ENCODE results near the gene GNPNAT1.
"Not testable (repeated sequence)": the region's sequence is repeated elsewhere in the genome, so short reads cannot be mapped to it uniquely, and the experiment has no call there.

The GNPNAT1 gene

GRCh38 chr14:52789118-52789517, 2.3 kb downstream of the GNPNAT1 start:
- DNase-seq, result no peak

- no peak for DNase-seq
These were observed 4.5 kb downstream of the GNPNAT1 start for GRCh38 chr14:52786887-52787286.

- no peak for DNase-seq
These were observed 8.2 kb downstream of the GNPNAT1 start for GRCh38 chr14:52783206-52783605.

- no peak for DNase-seq
These were observed 9.8 kb downstream of the GNPNAT1 start for GRCh38 chr14:52781629-52782028.

- no peak for DNase-seq
These were observed 10.5 kb downstream of the GNPNAT1 start for GRCh38 chr14:52780893-52781292.

GRCh38 chr14:52778702-52779101, 12.7 kb downstream of the GNPNAT1 start:
- DNase-seq, result no peak

GRCh38 chr14:52776816-52777215, 14.6 kb downstream of the GNPNAT1 start:
- no peak for DNase-seq

- DNase-seq, result no peak
These were observed 21.5 kb downstream of the GNPNAT1 start for GRCh38 chr14:52769887-52770286.

- DNase-seq, result no peak
These were observed 24.2 kb downstream of the GNPNAT1 start for GRCh38 chr14:52767058-52767833.

GRCh38 chr14:52762923-52763322, 28.5 kb downstream of the GNPNAT1 start:
- not testable (repeated sequence) for DNase-seq

- no peak for DNase-seq
These were observed 32.3 kb downstream of the GNPNAT1 start for GRCh38 chr14:52759145-52759544.

- DNase-seq, result no peak
These were observed 35.6 kb downstream of the GNPNAT1 start for GRCh38 chr14:52755607-52756316.

GRCh38 chr14:52748647-52749292, 42.6 kb downstream of the GNPNAT1 start:
- DNase-seq, result no peak

GRCh38 chr14:52741865-52742264, 49.5 kb downstream of the GNPNAT1 start:
- DNase-seq, result no peak

GRCh38 chr14:52740751-52741150, 50.7 kb downstream of the GNPNAT1 start:
- no peak for DNase-seq

GRCh38 chr14:52738409-52738808, 53.0 kb downstream of the GNPNAT1 start:
- no peak for DNase-seq

GRCh38 chr14:52735921-52736489, 55.4 kb downstream of the GNPNAT1 start:
- no peak for DNase-seq

GRCh38 chr14:52733824-52734223, 57.6 kb downstream of the GNPNAT1 start:
- no peak for DNase-seq

GRCh38 chr14:52730709-52731111, 60.7 kb downstream of the GNPNAT1 start:
- DNase-seq, result no peak

GRCh38 chr14:52729925-52730708, 61.3 kb downstream of the GNPNAT1 start, which contains the start of gene STYX:
Gene STYX, plus strand, starts transcription at chr14:52730166. Its CDS starts 309 bp downstream, at chr14:52730475.
- peak; percentile 97 for DNase-seq

- no peak for DNase-seq
These were observed 61.9 kb downstream of the GNPNAT1 start for GRCh38 chr14:52729585-52729924.

- DNase-seq, result not testable (repeated sequence)
These were observed 62.4 kb downstream of the GNPNAT1 start for GRCh38 chr14:52729035-52729434.

GRCh38 chr14:52727509-52727908, 63.9 kb downstream of the GNPNAT1 start:
- not testable (repeated sequence) for DNase-seq
